Suprapubic skin (tissue), 4 donors: ENCODE data around the gene ANKRD65. TPM values are rescaled to one million over a fixed set of nuclear protein-coding genes. Genes with fewer than 3 reads are reported as not detected.

Experiments used
- DNase-seq, 2 donors: peaks; one replicate each; pipeline ENCODE4 v3.0.0-alpha.2; 2019; ENCODE audit warnings: low spot score in 2 of 2
- H3K27ac ChIP-seq: fragments of 200-600 bp; sonication (generic); one replicate; pipeline ENCODE4 v1.5.1; 2019
- H3K27me3 ChIP-seq: fragments of 200-600 bp; sonication (generic); one replicate; pipeline ENCODE4 v1.5.1; 2019
- H3K36me3 ChIP-seq: fragments of 200-600 bp; sonication (generic); one replicate; pipeline ENCODE4 v1.5.1; 2019
- H3K4me1 ChIP-seq: fragments of 200-600 bp; sonication (generic); one replicate; pipeline ENCODE4 v1.5.1; 2019
- H3K4me3 ChIP-seq: fragments of 200-600 bp; sonication (generic); one replicate; pipeline ENCODE4 v1.5.1; 2019; ENCODE audit warnings: mild to moderate bottlenecking
- H3K9me3 ChIP-seq: fragments of 200-600 bp; sonication (generic); one replicate; pipeline ENCODE4 v1.5.1; 2019
- CTCF ChIP-seq, 2 donors: fragments of 200-600 bp in 1 of 2; fragments of 450-650 bp in 1 of 2; sonication (generic) in 1 of 2; IDR thresholded peaks; one replicate each; pipeline ENCODE4 v1.5.1; 2016 to 2019; ENCODE audit warnings: antibody characterized with exemption in 2 of 2, mild to moderate bottlenecking in 1 of 2, moderate library complexity in 1 of 2
- EP300 ChIP-seq: sonication (generic); formaldehyde crosslinking; IDR thresholded peaks from one replicate; pipeline ENCODE4 v1.6.1; 2017; ENCODE audit warnings: antibody characterized with exemption
- POLR2A ChIP-seq, 2 donors: fragments of 450-650 bp; IDR thresholded peaks; one replicate each; pipeline ENCODE4 v1.6.1; 2017; ENCODE audit warnings: antibody characterized with exemption in 2 of 2, mild to moderate bottlenecking in 2 of 2, moderate library complexity in 2 of 2
- POLR2AphosphoS5 ChIP-seq, 3 donors: sonication (generic); formaldehyde crosslinking; IDR thresholded peaks; one replicate each; pipeline ENCODE4 v1.6.1; 2017; ENCODE audit warnings: antibody characterized with exemption in 3 of 3
- WGBS: methylation state at CpG from one replicate; pipeline ENCODE4 v1.1.5; 2018; 5-methylcytosine and 5-hydroxymethylcytosine counted together
- total RNA-seq, 4 donors: library from RNA; depleted of rRNA; stranded (reverse); fragments of >200 nt; gene quantifications; one replicate each; pipeline ENCODE4 v1.1.0, GENCODE V29; 2016

The ANKRD65 gene
- total RNA-seq, 4 donors from 2014 or later: 2.8 to 10.3 (median 5.9) TPM

- H3K27me3 ChIP-seq: no peaks in the 10 kb centered on the region
- no peak for DNase-seq
- TF ChIP-seq EP300: no peak
- no peak for TF ChIP-seq CTCF (IDR thresholded peaks at IDR 0.05)
- TF ChIP-seq POLR2A (IDR thresholded peaks at IDR 0.05): no peak
- TF ChIP-seq POLR2AphosphoS5 (IDR thresholded peaks at IDR 0.05): no peak
- no peak overlapping the region for H3K27ac ChIP-seq
- WGBS: no CpG with 5 or more reads among the region's 8 CpGs
- no peaks in the 10 kb centered on the region for H3K9me3 ChIP-seq
- H3K36me3 ChIP-seq: peaks cover 22% of the 10 kb centered on the region
- no peak overlapping the region for H3K4me3 ChIP-seq
- H3K4me1 ChIP-seq: peaks cover 5% of the 10 kb centered on the region
Observed at GRCh38 chr1:1381294-1381693, 39.8 kb downstream of the ANKRD65 start.

GRCh38 chr1:1380860-1381259 lies 40.2 kb downstream of the ANKRD65 start:
- 84% methylated on average over 5 of the region's 16 CpGs for WGBS
- no peak for DNase-seq

DNA sequence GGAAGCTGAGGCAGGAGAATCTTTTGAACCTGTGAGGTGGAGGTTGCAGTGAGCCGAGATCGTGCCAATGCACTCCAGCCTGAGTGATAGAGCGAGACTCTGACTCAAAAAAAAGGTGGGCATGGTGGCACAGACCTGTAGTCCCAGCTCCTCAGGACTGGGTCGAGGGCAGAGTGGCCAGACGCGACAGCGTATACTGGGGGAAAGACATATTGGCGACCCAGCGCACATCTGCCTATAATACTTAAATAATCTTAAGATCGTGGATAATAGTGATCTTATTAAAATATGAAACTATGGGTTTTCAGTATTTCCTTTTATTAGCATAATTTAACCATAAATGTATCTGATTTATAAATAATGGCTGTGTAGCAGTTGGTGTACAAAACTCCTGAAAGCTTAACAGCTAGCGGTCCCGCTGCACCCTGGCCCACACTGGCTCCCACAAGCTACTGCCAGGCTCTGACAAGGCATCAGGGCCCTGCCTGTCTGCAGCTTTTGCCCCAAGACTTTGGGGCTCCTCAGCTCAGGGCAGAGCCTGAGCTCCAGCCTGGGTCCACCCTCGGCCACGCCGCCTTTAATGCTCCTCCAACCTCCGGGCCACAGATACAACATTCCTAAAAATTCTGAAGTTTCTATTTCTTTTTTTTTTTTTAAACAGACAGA lies 43.4 kb downstream of the ANKRD65 start:
- WGBS: 92% methylated on average over 16 of the region's 16 CpGs
- Histone ChIP-seq H3K36me3 (peaks cover 15% of the 10 kb centered on the region), H3K4me3 (no peak overlapping the region), H3K9me3 (no peaks in the 10 kb centered on the region), H3K27ac (no peak overlapping the region), H3K4me1 (peaks cover 29% of the 10 kb centered on the region), H3K27me3 (no peaks in the 10 kb centered on the region)
- no peak for DNase-seq
- TF ChIP-seq POLR2AphosphoS5 (IDR thresholded peaks at IDR 0.05) (no peak), POLR2A (IDR thresholded peaks at IDR 0.05) (no peak), CTCF (IDR thresholded peaks at IDR 0.05) (no peak), EP300 (no peak)

More at GRCh38 chr1:1380860-1381259, 40.2 kb downstream of the ANKRD65 start:
- Histone ChIP-seq H3K27me3 (no peaks in the 10 kb centered on the region), H3K4me1 (peaks cover 9% of the 10 kb centered on the region), H3K9me3 (no peaks in the 10 kb centered on the region), H3K36me3 (peaks cover 17% of the 10 kb centered on the region), H3K27ac (no peak overlapping the region), H3K4me3 (no peak overlapping the region)
- TF ChIP-seq POLR2A (IDR thresholded peaks at IDR 0.05) (no peak), CTCF (IDR thresholded peaks at IDR 0.05) (no peak), EP300 (no peak), POLR2AphosphoS5 (IDR thresholded peaks at IDR 0.05) (no peak)

- no peak for DNase-seq
- TF ChIP-seq EP300 (no peak), POLR2A (IDR thresholded peaks at IDR 0.05) (no peak), CTCF (IDR thresholded peaks at IDR 0.05) (no peak), POLR2AphosphoS5 (IDR thresholded peaks at IDR 0.05) (no peak)
- Histone ChIP-seq H3K27me3 (no peaks in the 10 kb centered on the region), H3K9me3 (no peaks in the 10 kb centered on the region), H3K27ac (peak overlapping the region; percentile 90), H3K4me1 (peaks cover 38% of the 10 kb centered on the region), H3K4me3 (no peak overlapping the region), H3K36me3 (peaks cover 12% of the 10 kb centered on the region)
- WGBS: 81% methylated on average over 10 of the region's 10 CpGs
Observed at GRCh38 chr1:1376551-1377226, 44.4 kb downstream of the ANKRD65 start.

DNA sequence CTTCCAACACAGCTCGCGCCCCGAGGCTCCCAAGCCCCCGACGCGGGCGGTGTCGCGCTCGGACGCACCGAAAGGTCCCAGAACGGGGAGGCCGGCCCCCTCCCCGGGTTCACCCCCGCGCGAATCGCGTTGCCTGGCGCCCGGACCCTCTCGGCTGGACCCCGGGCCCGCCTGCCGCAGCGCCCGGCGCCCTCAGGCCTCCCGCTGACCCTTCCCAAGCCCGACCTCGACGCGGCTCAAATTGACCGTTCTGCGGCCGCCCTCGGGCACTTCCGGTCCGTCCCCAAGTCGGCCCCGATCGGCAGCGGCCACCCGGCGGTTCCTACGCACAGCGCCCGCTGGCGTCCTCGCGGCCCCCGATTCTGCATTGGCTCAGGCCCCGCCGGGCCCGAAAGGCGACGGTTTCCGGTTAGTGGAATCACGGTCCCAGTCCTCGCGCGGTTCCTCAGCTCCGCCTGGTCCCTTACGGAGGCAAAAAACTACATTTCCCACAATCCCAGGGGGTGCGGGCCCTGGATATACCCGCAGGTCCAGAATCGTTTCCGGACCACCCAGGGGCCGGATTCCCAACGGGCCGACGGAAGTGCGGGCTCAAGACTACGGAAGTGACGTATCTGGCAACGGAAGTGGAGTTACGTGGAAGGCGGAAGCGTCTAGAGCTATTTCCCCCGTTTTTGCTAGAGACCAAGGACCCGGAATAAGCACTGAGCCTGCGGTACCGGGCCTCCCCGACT lies 46.0 kb downstream of the ANKRD65 start, which contains the start of gene AURKAIP1:
TSS of gene AURKAIP1 (minus strand) at position 279 of the 734 bp plus-strand sequence. CDS start 451 bp downstream, outside the sequence.
- H3K27me3 ChIP-seq: no peaks in the 10 kb centered on the region
- peak in 2 of 3 donors; percentile 98 to 99 for TF ChIP-seq POLR2AphosphoS5 (IDR thresholded peaks at IDR 0.05)
- peak in 1 of 2 donors; percentile 15 for TF ChIP-seq POLR2A (IDR thresholded peaks at IDR 0.05)
- TF ChIP-seq EP300: no peak
- TF ChIP-seq CTCF (IDR thresholded peaks at IDR 0.05): peak in 1 of 2 donors; percentile 29
- H3K4me1 ChIP-seq: peaks cover 46% of the 10 kb centered on the region
- peaks cover 7% of the 10 kb centered on the region for H3K36me3 ChIP-seq
- H3K27ac ChIP-seq: peak within 1 kb of the TSS; percentile 90
- peak; percentile 99 for DNase-seq
- H3K9me3 ChIP-seq: no peaks in the 10 kb centered on the region
- peak within 1 kb of the TSS; percentile 99 for H3K4me3 ChIP-seq
- under 1% methylated on average over 34 of the region's 85 CpGs for WGBS
